Metanephros (tissue), 1 donor: ENCODE measurements around the gene VPS13C. TPM values are rescaled to one million over a fixed set of nuclear protein-coding genes. Genes with fewer than 3 reads are reported as not detected.

Experiments
- total RNA-seq: library from RNA; depleted of rRNA; stranded (reverse); fragments of >200 nt; gene quantifications from one replicate; pipeline ENCODE4 v1.2.3, GENCODE V29; 2014

VPS13C gene
- total RNA-seq: 87.5 TPM

GRCh38 chr15:62060113-62060895 is at the start of gene VPS13C:
VPS13C (minus strand) TSS chr15:62060447; CDS start chr15:62060374, 73 bp downstream.

GRCh38 chr15:62066663-62067447 is 6.6 kb upstream of the VPS13C start, which contains the start of gene C2CD4A:
C2CD4A (plus strand) TSS chr15:62066977; CDS start chr15:62067614, 637 bp downstream.

Other genes with a start within 250 kb of the VPS13C start
- gene C2CD4A, start 6.5 kb upstream of the VPS13C start, total RNA-seq: 0.35 TPM
- gene C2CD4B, start 104.8 kb upstream of the VPS13C start, total RNA-seq: 15.8 TPM